Gastrocnemius medialis (tissue), 4 donors: ENCODE data around the gene GRAMD2A. TPM values are rescaled to one million over a fixed set of nuclear protein-coding genes. Genes with fewer than 3 reads are reported as not detected.

ENCODE experiments used
- ATAC-seq, 2 donors: fragments of 150-250 bp; one replicate each; pipeline ENCODE4 v1.9.1; 2016
- DNase-seq, 2 donors: peaks; one replicate each; pipeline ENCODE4 v3.0.0-alpha.2; 2019
- H3K27ac ChIP-seq, 4 donors: fragments of 200-600 bp; sonication (generic); 1 replicate in 1 of 4; 2 replicates in 3 of 4; pipeline ENCODE4 v1.5.1; 2016 to 2018; ENCODE audit warnings: mild to moderate bottlenecking in 2 of 4, moderate library complexity in 1 of 4
- H3K27me3 ChIP-seq, 3 donors: fragments of 200-600 bp; sonication (generic) in 2 of 3; 1 replicate in 1 of 3; 2 replicates in 2 of 3; pipeline versions ENCODE4 v1.5.1 to v1.6.0; 2016 to 2019; ENCODE audit warnings: mild to moderate bottlenecking in 1 of 3, moderate library complexity in 1 of 3
- H3K36me3 ChIP-seq, 2 donors: fragments of 200-600 bp; sonication (generic) in 1 of 2; one replicate each; pipeline ENCODE4 v1.5.1; 2017 to 2018
- H3K4me1 ChIP-seq, 2 donors: fragments of 200-600 bp; sonication (generic) in 1 of 2; one replicate each; pipeline ENCODE4 v1.5.1; 2016 to 2017; ENCODE audit warnings: mild to moderate bottlenecking in 2 of 2
- H3K4me3 ChIP-seq, 4 donors: fragments of 200-600 bp; sonication (generic) in 3 of 4; 1 replicate in 1 of 4; 2 replicates in 3 of 4; pipeline ENCODE4 v1.5.1; 2016 to 2019; ENCODE audit warnings: mild to moderate bottlenecking in 2 of 4
- H3K9me3 ChIP-seq, 3 donors: fragments of 200-600 bp; sonication (generic) in 2 of 3; 1 replicate in 1 of 3; 2 replicates in 2 of 3; pipeline ENCODE4 v1.5.1; 2016 to 2019
- CTCF ChIP-seq, 5 experiments: fragments of 450-650 bp in 3 of 5; fragments of 200-600 bp in 2 of 5; sonication (generic) in 2 of 5; IDR thresholded peaks in 4 of 5; conservative IDR thresholded peaks in 1 of 5; 1 replicate in 4 of 5; 2 replicates in 1 of 5; pipeline ENCODE4 v1.5.1; 2016 to 2019; ENCODE audit warnings: antibody characterized with exemption in 5 of 5, mild to moderate bottlenecking in 3 of 5, moderate library complexity in 3 of 5
- POLR2A ChIP-seq, 2 donors: fragments of 450-650 bp; IDR thresholded peaks; one replicate each; pipeline ENCODE4 v1.6.1; 2017; ENCODE audit warnings: antibody characterized with exemption in 2 of 2, mild to moderate bottlenecking in 2 of 2, moderate library complexity in 2 of 2
- in situ Hi-C, 4 donors: fragments of 200-750 bp; cut with MboI; loops; one replicate each; pipeline versions ENCODE4 v1.15.0 to v1.8.0; 2017; ENCODE audit warnings: low sequenced_read_pairs in 4 of 4
- intact Hi-C: fragments of 100-400 bp; cut with DNase I; formaldehyde crosslinking; loops from one replicate; pipeline ENCODE4 v1.15.1; 2023; ENCODE audit warnings: low total_unique reads
- total RNA-seq, 4 donors: library from RNA; depleted of rRNA; stranded (reverse); fragments of >200 nt; gene quantifications; one replicate each; pipeline versions ENCODE4 v1.1.0 to v1.2.3, GENCODE V29; 2016

The GRAMD2A gene
- total RNA-seq, 4 donors from 2014 or later: not detected

GRCh38 chr15:72203507-72203837 lies 5.9 kb upstream of the GRAMD2A start:
- peaks cover 53% of the 10 kb centered on the region in 2 donors for H3K4me1 ChIP-seq
- peaks cover 0 to 79% of the 10 kb centered on the region in 2 donors for H3K36me3 ChIP-seq
- in situ Hi-C loops (loop anchor here in 3 of 4 donors (5.0 to 10.0 kb wide), 2 partner anchors 69 to 71 kb away; partner anchors contain the start of gene PARP6 (in 3 of the 3)), intact Hi-C loops (no loop called here)
- ATAC-seq (peak; percentile 4 to 37), DNase-seq (peak; percentile 63 to 73)
- TF ChIP-seq POLR2A (IDR thresholded peaks at IDR 0.05) (no peak), CTCF (IDR thresholded peaks at IDR 0.05 in 4 of 5, conservative IDR thresholded peaks at IDR 0.05 in 1 of 5) (no peak)
- no peaks in the 10 kb centered on the region for H3K9me3 ChIP-seq
- H3K27ac ChIP-seq: peak overlapping the region; percentile 82 to 96 (median 92)
- H3K27me3 ChIP-seq: no peaks in the 10 kb centered on the region
- H3K4me3 ChIP-seq: no peak overlapping the region

- ATAC-seq (peak in 1 of 2 donors; percentile 2), DNase-seq (peak in 1 of 2 donors; percentile 62)
- no peak for TF ChIP-seq POLR2A (IDR thresholded peaks at IDR 0.05)
- TF ChIP-seq CTCF (IDR thresholded peaks at IDR 0.05 in 4 of 5, conservative IDR thresholded peaks at IDR 0.05 in 1 of 5): no peak
- in situ Hi-C loops: loop anchor here in 3 of 4 donors (5.0 to 10.0 kb wide), 2 partner anchors 69 to 72 kb away; partner anchors contain the start of gene PARP6 (in 3 of the 3)
- peak overlapping the region; percentile 82 to 96 (median 92) for H3K27ac ChIP-seq
- no peak overlapping the region for H3K4me3 ChIP-seq
- intact Hi-C loops: no loop called here
- peaks cover 53% of the 10 kb centered on the region in 2 donors for H3K4me1 ChIP-seq
- no peaks in the 10 kb centered on the region for H3K27me3 ChIP-seq
- H3K36me3 ChIP-seq: peaks cover 0 to 74% of the 10 kb centered on the region in 2 donors
- no peaks in the 10 kb centered on the region for H3K9me3 ChIP-seq
These were observed 5.4 kb upstream of the GRAMD2A start for GRCh38 chr15:72202801-72203506.

- Histone ChIP-seq H3K4me3 (no peak overlapping the region), H3K27ac (peak overlapping the region; percentile 82 to 96 (median 92)), H3K36me3 (peaks cover 0 to 68% of the 10 kb centered on the region in 2 donors), H3K4me1 (peaks cover 53% of the 10 kb centered on the region in 2 donors), H3K27me3 (no peaks in the 10 kb centered on the region), H3K9me3 (no peaks in the 10 kb centered on the region)
- TF ChIP-seq CTCF (IDR thresholded peaks at IDR 0.05 in 4 of 5, conservative IDR thresholded peaks at IDR 0.05 in 1 of 5) (no peak), POLR2A (IDR thresholded peaks at IDR 0.05) (no peak)
- DNase-seq (no peak), ATAC-seq (no peak)
- intact Hi-C loops: no loop called here
- in situ Hi-C loops: loop anchor here in 3 of 4 donors (5.0 to 10.0 kb wide), 2 partner anchors 70 to 72 kb away; partner anchors contain the start of gene PARP6 (in 3 of the 3)
These were observed 4.7 kb upstream of the GRAMD2A start for GRCh38 chr15:72202302-72202701.

GRCh38 chr15:72201391-72201921 lies 3.9 kb upstream of the GRAMD2A start:
- peak overlapping the region; percentile 82 to 96 (median 92) for H3K27ac ChIP-seq
- in situ Hi-C loops: loop anchor here in 3 of 4 donors (5.0 to 10.0 kb wide), 2 partner anchors 71 to 73 kb away; partner anchors contain the start of gene PARP6 (in 3 of the 3)
- H3K9me3 ChIP-seq: no peaks in the 10 kb centered on the region
- no peaks in the 10 kb centered on the region for H3K27me3 ChIP-seq
- DNase-seq: peak; percentile 71 to 93
- TF ChIP-seq CTCF (IDR thresholded peaks at IDR 0.05 in 4 of 5, conservative IDR thresholded peaks at IDR 0.05 in 1 of 5) (peak in 1 of 5 experiments; percentile 18), POLR2A (IDR thresholded peaks at IDR 0.05) (peak in 1 of 2 donors; percentile 18)
- peaks cover 53% of the 10 kb centered on the region in 2 donors for H3K4me1 ChIP-seq
- intact Hi-C loops: loop anchor here (1.0 to 2.0 kb wide), 3 partner anchors 21 to 71 kb away; partner anchors contain the start of genes PARP6 and PKM
- H3K36me3 ChIP-seq: peaks cover 0 to 59% of the 10 kb centered on the region in 2 donors
- no peak overlapping the region for H3K4me3 ChIP-seq
- ATAC-seq: peak; percentile 80 to 83
